Measurements from ENCODE around the gene CUTA. TPM values are rescaled to one million over a fixed set of nuclear protein-coding genes. Genes with fewer than 3 reads are reported as not detected.

Gene CUTA
- total and polyA plus RNA-seq, 7 donors = 102 to 193 (median 136) TPM

GRCh38 chr6:33416386-33417127 lies 1.4 kb downstream of the CUTA start:
- H3K36me3 ChIP-seq = peaks cover 12 to 48% (median 29%) of the 10 kb centered on the region in 4 donors
- H3K4me3 ChIP-seq = peak overlapping the region in 3 of 4 donors; percentile 59 to 76 (median 61)
- no peaks in the 10 kb centered on the region for H3K9me3 ChIP-seq
- H3K4me1 ChIP-seq = peaks cover 0 to 64% (median 55%) of the 10 kb centered on the region in 4 donors
- no peak for DNase-seq
- no peaks in the 10 kb centered on the region for H3K27me3 ChIP-seq
- TF ChIP-seq POLR2A (IDR thresholded peaks at IDR 0.05) = no peak
- no peak for TF ChIP-seq POLR2AphosphoS5 (IDR thresholded peaks at IDR 0.05)
- TF ChIP-seq EP300 (IDR thresholded peaks at IDR 0.05) = no peak
- TF ChIP-seq CTCF (IDR thresholded peaks at IDR 0.05) = no peak
- intact Hi-C loops (cut with DNase I) = loop anchor here (5.0 to 10.0 kb wide), 2 partner anchors 444 to 1222 kb away; partner anchors contain the start of genes GPSM3 and PBX2
- peak overlapping the region; percentile 93 to 97 (median 96) for H3K27ac ChIP-seq
- WGBS, 2 donors = 48 to 56% methylated on average over 12 of the region's 12 CpGs

GRCh38 chr6:33415831-33416230 lies 2.1 kb downstream of the CUTA start:
- no peak for TF ChIP-seq EP300 (IDR thresholded peaks at IDR 0.05)
- TF ChIP-seq POLR2AphosphoS5 (IDR thresholded peaks at IDR 0.05) = no peak
- TF ChIP-seq CTCF (IDR thresholded peaks at IDR 0.05) = no peak
- no peak for TF ChIP-seq POLR2A (IDR thresholded peaks at IDR 0.05)
- H3K27ac ChIP-seq = peak overlapping the region in 3 of 4 donors; percentile 93 to 97 (median 95)
- intact Hi-C loops (cut with DNase I) = loop anchor here (5.0 to 10.0 kb wide), 2 partner anchors 444 to 1221 kb away; partner anchors contain the start of genes GPSM3 and PBX2
- no peaks in the 10 kb centered on the region for H3K9me3 ChIP-seq
- H3K4me1 ChIP-seq = peaks cover 0 to 66% (median 57%) of the 10 kb centered on the region in 4 donors
- H3K36me3 ChIP-seq = peaks cover 12 to 48% (median 29%) of the 10 kb centered on the region in 4 donors
- H3K27me3 ChIP-seq = no peaks in the 10 kb centered on the region
- H3K4me3 ChIP-seq = no peak overlapping the region
- DNase-seq = no peak
- 84 to 86% methylated on average over 9 of the region's 9 CpGs for WGBS, 2 donors

GRCh38 chr6:33414592-33415271 lies 3.2 kb downstream of the CUTA start:
- H3K9me3 ChIP-seq = no peaks in the 10 kb centered on the region
- no peak for DNase-seq
- H3K27me3 ChIP-seq = no peaks in the 10 kb centered on the region
- H3K4me3 ChIP-seq = no peak overlapping the region
- intact Hi-C loops (cut with DNase I) = loop anchor here (5.0 to 10.0 kb wide), 2 partner anchors 442 to 1220 kb away; partner anchors contain the start of genes GPSM3 and PBX2
- peaks cover 12 to 48% (median 29%) of the 10 kb centered on the region in 4 donors for H3K36me3 ChIP-seq
- 75% methylated on average over 12 of the region's 12 CpGs for WGBS, 2 donors
- H3K4me1 ChIP-seq = peaks cover 0 to 66% (median 55%) of the 10 kb centered on the region in 4 donors
- TF ChIP-seq CTCF (IDR thresholded peaks at IDR 0.05) = no peak
- TF ChIP-seq POLR2A (IDR thresholded peaks at IDR 0.05) = no peak
- no peak for TF ChIP-seq EP300 (IDR thresholded peaks at IDR 0.05)
- no peak for TF ChIP-seq POLR2AphosphoS5 (IDR thresholded peaks at IDR 0.05)
- H3K27ac ChIP-seq = peak overlapping the region in 1 of 4 donors; percentile 97

- H3K4me3 ChIP-seq = no peak overlapping the region
- TF ChIP-seq POLR2AphosphoS5 (IDR thresholded peaks at IDR 0.05) (no peak), EP300 (IDR thresholded peaks at IDR 0.05) (no peak), CTCF (IDR thresholded peaks at IDR 0.05) (no peak), POLR2A (IDR thresholded peaks at IDR 0.05) (no peak)
- H3K27me3 ChIP-seq = no peaks in the 10 kb centered on the region
- WGBS, 2 donors = 85 to 89% methylated on average over 14 of the region's 14 CpGs
- peaks cover 12 to 48% (median 29%) of the 10 kb centered on the region in 4 donors for H3K36me3 ChIP-seq
- intact Hi-C loops (cut with DNase I) = loop anchor here (10.0 kb wide), 1 partner anchor 1219 kb away; the partner anchor contains the start of genes GPSM3 and PBX2
- H3K9me3 ChIP-seq = no peaks in the 10 kb centered on the region
- H3K4me1 ChIP-seq = peaks cover 0 to 58% (median 45%) of the 10 kb centered on the region in 4 donors
- no peak for DNase-seq
- H3K27ac ChIP-seq = peak overlapping the region in 2 of 4 donors; percentile 93 to 97
Measured at GRCh38 chr6:33413241-33414120, 4.4 kb downstream of the CUTA start.
